Colonic mucosa (tissue), 4 donors: ENCODE results near the gene PEX12. TPM values are rescaled to one million over a fixed set of nuclear protein-coding genes. Genes with fewer than 3 reads are reported as not detected.
"Not testable (repeated sequence)": the region's sequence is repeated elsewhere in the genome, so short reads cannot be mapped to it uniquely, and the experiment has no call there.

Source experiments
- DNase-seq: peaks from one replicate; pipeline ENCODE4 v3.0.0-alpha.2; 2020
- H3K27ac ChIP-seq: fragments of 200-600 bp; one replicate; pipeline ENCODE4 v1.8.0; 2021
- H3K27me3 ChIP-seq: fragments of 200-600 bp; one replicate; pipeline ENCODE4 v1.8.0; 2021
- H3K36me3 ChIP-seq: fragments of 200-600 bp; one replicate; pipeline ENCODE4 v1.8.0; 2021
- H3K4me1 ChIP-seq: fragments of 200-600 bp; one replicate; pipeline ENCODE4 v1.8.0; 2021; ENCODE audit warnings: mild to moderate bottlenecking
- H3K4me3 ChIP-seq: fragments of 200-600 bp; one replicate; pipeline ENCODE4 v1.8.0; 2021
- H3K9ac ChIP-seq, 2 donors: one replicate each; pipeline ENCODE4 v1.7.0; 2013; ENCODE audit warnings: control low read depth in 2 of 2, low read depth in 2 of 2, low read length in 2 of 2
- H3K9me3 ChIP-seq: fragments of 200-600 bp; one replicate; pipeline ENCODE4 v1.8.0; 2021
- CTCF ChIP-seq: fragments of 200-600 bp; IDR thresholded peaks from one replicate; pipeline ENCODE4 v1.8.0; 2022; ENCODE audit warnings: antibody characterized with exemption, mild to moderate bottlenecking
- intact Hi-C: fragments of 100-400 bp; cut with DNase I; formaldehyde crosslinking; loops from one replicate; pipeline ENCODE4 v1.14.1; 2022
- total RNA-seq, 2 donors: library from RNA; stranded (reverse); fragmentation: NEBNext Ultra II Directional in 1 of 2; extraction: Animal tissue kit (Norgen Biotek cat#: 25700) in 1 of 2; gene quantifications; one replicate each; pipeline ENCODE4 v1.2.1, GENCODE V29; 2021
- donor health status: healthy.
- donor health status: DM: no; HTN: no; CAD: no.
- donor health status: DM: no; HTN: no; CAD: no.

The PEX12 gene
- total RNA-seq, 2 donors from 2014 or later = 2.6 to 5.9 TPM

GRCh38 chr17:35616536-35616935, 38.2 kb upstream of the PEX12 start:
- H3K27me3 ChIP-seq = no peaks in the 10 kb centered on the region
- H3K27ac ChIP-seq = no peak overlapping the region
- H3K36me3 ChIP-seq = no peaks in the 10 kb centered on the region
- TF ChIP-seq CTCF = no peak
- no peaks in the 10 kb centered on the region for H3K4me1 ChIP-seq
- intact Hi-C loops = no loop called here
- H3K9ac ChIP-seq = no peak overlapping the region
- DNase-seq = no peak
- no peaks in the 10 kb centered on the region for H3K9me3 ChIP-seq
- H3K4me3 ChIP-seq = no peak overlapping the region

- no peak for TF ChIP-seq CTCF
- no peaks in the 10 kb centered on the region for H3K36me3 ChIP-seq
- H3K27me3 ChIP-seq = no peaks in the 10 kb centered on the region
- no peaks in the 10 kb centered on the region for H3K9me3 ChIP-seq
- H3K9ac ChIP-seq = no peak overlapping the region
- DNase-seq = no peak
- no peaks in the 10 kb centered on the region for H3K4me1 ChIP-seq
- H3K27ac ChIP-seq = no peak overlapping the region
- no peak overlapping the region for H3K4me3 ChIP-seq
- intact Hi-C loops = loop anchor here (5.0 kb wide), 1 partner anchor 132 kb away; no protein-coding TSS in a partner anchor
Measured at GRCh38 chr17:35614810-35615209, 36.4 kb upstream of the PEX12 start.

DNA sequence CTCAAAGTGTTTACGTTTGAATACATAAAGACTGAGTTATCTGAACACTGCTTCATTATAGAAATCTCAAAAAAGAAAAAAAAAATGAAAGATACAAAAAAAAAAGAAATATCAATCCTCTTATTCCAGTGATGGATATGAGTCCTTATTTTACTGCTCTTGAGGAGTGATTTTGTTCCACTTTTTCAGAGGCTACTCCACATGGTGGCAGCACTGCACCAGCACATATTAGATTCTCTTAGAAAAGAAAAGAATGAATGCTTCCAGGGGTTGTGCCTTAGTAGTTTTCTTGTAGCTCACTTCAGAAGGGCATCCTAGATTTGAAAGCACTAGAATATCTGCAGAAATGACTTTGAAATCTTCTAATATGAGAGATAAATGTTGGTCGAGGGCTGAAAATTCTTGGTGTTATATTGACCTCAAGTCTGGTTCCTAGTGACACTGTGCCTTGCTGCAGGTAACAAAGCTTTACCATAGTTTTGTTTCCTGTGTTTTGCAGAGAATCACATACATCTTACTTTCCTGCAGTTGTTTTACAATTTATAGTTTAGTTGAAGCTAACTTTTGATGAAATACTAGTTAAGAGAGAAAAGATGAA, 34.7 kb upstream of the PEX12 start:
- H3K36me3 ChIP-seq = peaks cover 2% of the 10 kb centered on the region
- no peak overlapping the region for H3K27ac ChIP-seq
- intact Hi-C loops = loop anchor here (5.0 kb wide), 1 partner anchor 134 kb away; no protein-coding TSS in a partner anchor
- H3K27me3 ChIP-seq = no peaks in the 10 kb centered on the region
- no peak overlapping the region for H3K9ac ChIP-seq
- H3K9me3 ChIP-seq = no peaks in the 10 kb centered on the region
- peak; percentile 34 for TF ChIP-seq CTCF
- H3K4me3 ChIP-seq = no peak overlapping the region
- H3K4me1 ChIP-seq = no peaks in the 10 kb centered on the region
- peak; percentile 28 for DNase-seq

GRCh38 chr17:35610746-35611145, 32.4 kb upstream of the PEX12 start:
- H3K27me3 ChIP-seq, H3K4me1 ChIP-seq, H3K9ac ChIP-seq, H3K27ac ChIP-seq, H3K4me3 ChIP-seq, H3K9me3 ChIP-seq, H3K36me3 ChIP-seq, DNase-seq: not testable (repeated sequence)
- intact Hi-C loops = loop anchor here (5.0 kb wide), 1 partner anchor 137 kb away; no protein-coding TSS in a partner anchor

DNA sequence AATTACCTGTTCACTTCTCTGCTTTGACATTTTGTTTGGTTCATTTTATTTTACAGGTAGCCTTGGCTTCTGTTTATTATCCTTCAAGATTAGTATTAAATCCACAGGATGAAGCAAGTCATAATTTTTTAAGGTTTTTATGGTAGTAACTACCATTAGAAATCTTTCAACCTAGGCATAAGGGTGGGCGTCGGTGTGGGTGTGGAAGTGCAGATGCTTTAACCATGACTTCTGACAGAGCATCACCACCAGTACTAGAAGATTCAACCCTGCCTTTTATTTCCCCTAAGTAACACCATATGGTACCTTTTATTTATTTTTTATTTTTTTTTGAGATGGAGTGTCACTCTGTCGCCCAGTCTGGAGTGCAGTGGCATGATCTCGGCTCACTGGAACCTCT, 31.5 kb upstream of the PEX12 start:
- peaks cover 7% of the 10 kb centered on the region for H3K36me3 ChIP-seq
- no peak overlapping the region for H3K27ac ChIP-seq
- H3K4me3 ChIP-seq = no peak overlapping the region

More for the DNA sequence above, 31.5 kb upstream of the PEX12 start:
- Histone ChIP-seq H3K9ac (no peak overlapping the region), H3K4me1 (no peaks in the 10 kb centered on the region), H3K27me3 (no peaks in the 10 kb centered on the region), H3K9me3 (no peaks in the 10 kb centered on the region)
- no peak for DNase-seq
- intact Hi-C loops = loop anchor here (5.0 kb wide), 1 partner anchor 137 kb away; no protein-coding TSS in a partner anchor
- TF ChIP-seq CTCF = no peak
